ENCODE measurements around the gene SGCB. TPM values are rescaled to one million over a fixed set of nuclear protein-coding genes. Genes with fewer than 3 reads are reported as not detected.
A peak's percentile ranks its signal among the peaks of the same experiment; 100 is the strongest.

Gene SGCB
- total RNA-seq, 1 donor from 2014 or later: 30.1 TPM

- DNase-seq (ENCODE audit: low spot score, unreplicated experiment): no peak
- Mint-ChIP-seq H3K36me3 (ENCODE audit: insufficient read depth) (no peaks in the 10 kb centered on the region), H3K27ac (no peak overlapping the region), H3K9me3 (ENCODE audit: low read depth) (no peaks in the 10 kb centered on the region), H3K4me1 (ENCODE audit: low read depth) (peaks cover 2% of the 10 kb centered on the region), H3K4me3 (ENCODE audit: low read depth) (no peak overlapping the region), H3K27me3 (peaks cover 25% of the 10 kb centered on the region)
- no peak for TF ChIP-seq CTCF (IDR thresholded peaks at IDR 0.05; ENCODE audit: unreplicated experiment)
Measured at GRCh38 chr4:52045028-52045427, 6.9 kb upstream of the SGCB start.

GRCh38 chr4:52037689-52038102 lies 403 bp downstream of the SGCB start:
- Mint-ChIP-seq H3K27me3 (peaks cover 21% of the 10 kb centered on the region), H3K36me3 (ENCODE audit: insufficient read depth) (no peaks in the 10 kb centered on the region), H3K4me3 (ENCODE audit: low read depth) (peak overlapping the region; percentile 75), H3K9me3 (ENCODE audit: low read depth) (no peaks in the 10 kb centered on the region), H3K4me1 (ENCODE audit: low read depth) (peaks cover 28% of the 10 kb centered on the region), H3K27ac (peak overlapping the region; percentile 83)
- no peak for TF ChIP-seq CTCF (IDR thresholded peaks at IDR 0.05; ENCODE audit: unreplicated experiment)
- peak; percentile 41 for DNase-seq (ENCODE audit: low spot score, unreplicated experiment)

GRCh38 chr4:52036886-52037530 lies 1.1 kb downstream of the SGCB start:
- no peaks in the 10 kb centered on the region for H3K9me3 Mint-ChIP-seq (ENCODE audit: low read depth)
- H3K4me1 Mint-ChIP-seq (ENCODE audit: low read depth): peaks cover 28% of the 10 kb centered on the region
- H3K27ac Mint-ChIP-seq: peak overlapping the region; percentile 83

GRCh38 chr4:52035190-52035589 lies 2.9 kb downstream of the SGCB start:
- Mint-ChIP-seq H3K27me3 (peaks cover 8% of the 10 kb centered on the region), H3K27ac (no peak overlapping the region), H3K4me3 (ENCODE audit: low read depth) (no peak overlapping the region), H3K4me1 (ENCODE audit: low read depth) (peaks cover 28% of the 10 kb centered on the region), H3K9me3 (ENCODE audit: low read depth) (no peaks in the 10 kb centered on the region), H3K36me3 (ENCODE audit: insufficient read depth) (peaks cover 7% of the 10 kb centered on the region)
- TF ChIP-seq CTCF (IDR thresholded peaks at IDR 0.05; ENCODE audit: unreplicated experiment): no peak
- DNase-seq (ENCODE audit: low spot score, unreplicated experiment): no peak

More at GRCh38 chr4:52036886-52037530, 1.1 kb downstream of the SGCB start:
- TF ChIP-seq CTCF (IDR thresholded peaks at IDR 0.05; ENCODE audit: unreplicated experiment): no peak
- DNase-seq (ENCODE audit: low spot score, unreplicated experiment): no peak
- H3K27me3 Mint-ChIP-seq: peaks cover 16% of the 10 kb centered on the region
- peak overlapping the region; percentile 75 for H3K4me3 Mint-ChIP-seq (ENCODE audit: low read depth)
- no peaks in the 10 kb centered on the region for H3K36me3 Mint-ChIP-seq (ENCODE audit: insufficient read depth)

GRCh38 chr4:52032005-52032404 lies 6.1 kb downstream of the SGCB start:
- Mint-ChIP-seq H3K27me3 (no peaks in the 10 kb centered on the region), H3K27ac (no peak overlapping the region), H3K4me3 (ENCODE audit: low read depth) (no peak overlapping the region), H3K36me3 (ENCODE audit: insufficient read depth) (peaks cover 19% of the 10 kb centered on the region), H3K4me1 (ENCODE audit: low read depth) (peaks cover 19% of the 10 kb centered on the region), H3K9me3 (ENCODE audit: low read depth) (no peaks in the 10 kb centered on the region)
- TF ChIP-seq CTCF (IDR thresholded peaks at IDR 0.05; ENCODE audit: unreplicated experiment): no peak
- DNase-seq (ENCODE audit: low spot score, unreplicated experiment): no peak
